H1 (cell line): ENCODE results near the gene MMP24.

ENCODE experiments used
- CTCF ChIP-seq, 3 experiments: IDR thresholded peaks; 1 replicate in 2 of 3; 2 replicates in 1 of 3; pipeline versions ENCODE4 v1.5.1 to v1.6.1; 2011; ENCODE audit warnings: low read length in 3 of 3, mild to moderate bottlenecking in 3 of 3, inconsistent platforms in 2 of 3, low read depth in 1 of 3, moderate library complexity in 1 of 3; ENCODE audit not compliant: insufficient read depth in 1 of 3; ENCODE audit errors: control extremely low read depth in 1 of 3
- HDAC6 ChIP-seq: IDR thresholded peaks from one replicate; pipeline ENCODE4 v1.7.1; 2012; ENCODE audit warnings: low read depth, mild to moderate bottlenecking, inconsistent platforms, low read length, moderate library complexity

GRCh38 chr20:35264755-35265154 is 38.3 kb downstream of the MMP24 start:
- TF ChIP-seq HDAC6 (no peak), CTCF (IDR thresholded peaks at IDR 0.05; ENCODE audit: control extremely low read depth in 1 of 3, insufficient read depth in 1 of 3, low read depth in 1 of 3, low read length in 3 of 3) (peak; percentile 36 to 54 (median 47); a peak in 3 of 4 replicates)
